GM18507 (cell line): Measurements from ENCODE around the gene TRIML1.
"Not testable (repeated sequence)": the region's sequence is repeated elsewhere in the genome, so short reads cannot be mapped to it uniquely, and the experiment has no call there.

Source experiments
- DNase-seq: peaks from one replicate; pipeline ENCODE4 v3.0.0; 2011; ENCODE audit warnings: low read depth; ENCODE audit not compliant: insufficient read length; ENCODE audit errors: extremely low spot score
- FAIRE-seq: peaks from 2 replicates; lab custom pipeline; 2011; peaks lifted over from hg19 to GRCh38; lab: Jason Lieb, UNC

Gene TRIML1

GRCh38 chr4:188147176-188147575 lies 7.9 kb downstream of the TRIML1 start:
- DNase-seq (no peak), FAIRE-seq (no peak)

GRCh38 chr4:188147776-188148175 lies 8.5 kb downstream of the TRIML1 start:
- FAIRE-seq (no peak), DNase-seq (no peak)

GRCh38 chr4:188154668-188155405 lies 15.6 kb downstream of the TRIML1 start:
- FAIRE-seq = no peak
- DNase-seq = no peak

GRCh38 chr4:188158336-188158735 lies 19.1 kb downstream of the TRIML1 start:
- no peak for FAIRE-seq
- no peak for DNase-seq

DNA sequence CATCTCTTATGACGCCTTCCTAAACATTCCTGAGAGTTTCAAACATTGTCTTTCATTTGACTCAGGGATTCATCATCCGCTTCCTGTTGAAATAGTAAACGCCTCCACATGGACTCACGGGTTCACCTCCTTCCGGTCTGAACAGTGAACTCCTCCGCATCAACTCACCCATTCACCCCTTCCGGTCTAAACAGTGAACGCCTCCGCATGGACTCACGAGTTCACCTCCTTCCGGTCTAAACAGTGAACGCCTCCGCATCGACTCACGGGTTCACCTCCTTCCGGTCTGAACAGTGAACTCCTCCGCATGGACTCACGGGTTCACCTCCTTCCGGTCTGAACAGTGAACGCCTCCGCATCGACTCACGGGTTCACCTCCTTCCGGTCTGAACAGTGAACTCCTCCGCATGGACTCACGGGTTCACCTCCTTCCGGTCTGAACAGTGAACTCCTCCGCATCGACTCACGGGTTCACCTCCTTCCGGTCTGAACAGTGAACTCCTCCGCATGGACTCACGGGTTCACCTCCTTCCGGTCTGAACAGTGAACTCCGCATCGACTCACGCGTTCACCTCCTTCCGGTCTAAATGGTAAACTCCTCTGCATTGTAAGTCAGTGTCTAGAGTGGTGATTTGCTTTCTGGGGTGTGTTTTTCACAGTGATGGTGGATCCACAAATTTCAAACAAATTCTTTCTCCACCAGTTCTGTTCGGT lies 20.4 kb downstream of the TRIML1 start:
- not testable (repeated sequence) for DNase-seq, FAIRE-seq

- FAIRE-seq = no peak
Measured at GRCh38 chr4:188160406-188160805, 21.2 kb downstream of the TRIML1 start.

GRCh38 chr4:188161167-188161566 lies 21.9 kb downstream of the TRIML1 start:
- FAIRE-seq (no peak), DNase-seq (no peak)

More at GRCh38 chr4:188160406-188160805, 21.2 kb downstream of the TRIML1 start:
- no peak for DNase-seq

DNA sequence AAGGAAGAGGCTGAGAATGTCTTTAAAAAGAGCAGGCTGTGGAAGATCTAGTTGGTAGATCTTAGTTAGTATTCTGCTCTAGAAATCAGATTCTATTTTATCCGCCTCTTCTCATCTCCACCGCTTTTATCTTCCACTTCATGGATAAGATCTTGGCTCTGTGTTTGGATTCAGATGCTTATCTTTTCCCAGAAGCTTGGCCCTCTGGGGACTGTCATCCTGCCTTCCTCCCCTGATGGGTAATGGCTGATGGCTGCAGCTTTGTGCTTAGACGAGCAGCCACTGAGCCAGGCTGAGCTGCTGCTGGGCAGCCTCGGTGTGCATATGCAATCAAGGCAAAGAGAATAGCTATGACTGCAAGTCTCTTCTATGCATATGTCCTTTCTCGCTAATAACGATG lies 23.5 kb downstream of the TRIML1 start:
- FAIRE-seq (no peak), DNase-seq (no peak)

GRCh38 chr4:188168726-188169373 lies 29.6 kb downstream of the TRIML1 start:
- DNase-seq = no peak
- FAIRE-seq = no peak

GRCh38 chr4:188171551-188171950 lies 32.3 kb downstream of the TRIML1 start:
- FAIRE-seq (no peak), DNase-seq (no peak)

GRCh38 chr4:188175288-188175687 lies 36.0 kb downstream of the TRIML1 start:
- no peak for DNase-seq
- FAIRE-seq = no peak

GRCh38 chr4:188177997-188178675 lies 38.9 kb downstream of the TRIML1 start:
- DNase-seq = no peak
- no peak for FAIRE-seq

GRCh38 chr4:188178806-188179205 lies 39.6 kb downstream of the TRIML1 start:
- no peak for FAIRE-seq

GRCh38 chr4:188187106-188187505 lies 47.9 kb downstream of the TRIML1 start:
- DNase-seq (no peak), FAIRE-seq (no peak)

More at GRCh38 chr4:188178806-188179205, 39.6 kb downstream of the TRIML1 start:
- DNase-seq = no peak

GRCh38 chr4:188190461-188190860 lies 51.2 kb downstream of the TRIML1 start:
- FAIRE-seq (no peak), DNase-seq (no peak)

DNA sequence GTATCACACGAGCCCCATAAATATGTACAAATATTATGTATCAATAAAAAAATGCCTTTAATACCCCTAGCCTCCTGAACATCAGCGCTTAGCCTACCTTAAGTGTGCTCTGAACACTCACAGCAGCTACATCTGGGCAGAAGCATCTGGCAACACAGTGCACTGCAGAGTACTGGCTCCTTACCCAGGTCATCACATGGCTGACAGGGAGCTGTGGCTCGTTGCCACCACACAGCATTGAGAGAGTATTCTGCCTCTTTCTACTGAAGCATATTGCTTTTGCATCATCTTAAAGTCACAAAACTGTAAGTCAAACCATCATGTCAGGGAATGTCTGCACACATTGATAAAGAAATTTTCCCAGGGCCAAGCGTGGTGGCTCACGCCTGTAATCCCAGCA lies 55.2 kb downstream of the TRIML1 start:
- no peak for DNase-seq
- FAIRE-seq = no peak

- FAIRE-seq = no peak
- DNase-seq = no peak
Measured at GRCh38 chr4:188195389-188195985, 56.2 kb downstream of the TRIML1 start.

DNA sequence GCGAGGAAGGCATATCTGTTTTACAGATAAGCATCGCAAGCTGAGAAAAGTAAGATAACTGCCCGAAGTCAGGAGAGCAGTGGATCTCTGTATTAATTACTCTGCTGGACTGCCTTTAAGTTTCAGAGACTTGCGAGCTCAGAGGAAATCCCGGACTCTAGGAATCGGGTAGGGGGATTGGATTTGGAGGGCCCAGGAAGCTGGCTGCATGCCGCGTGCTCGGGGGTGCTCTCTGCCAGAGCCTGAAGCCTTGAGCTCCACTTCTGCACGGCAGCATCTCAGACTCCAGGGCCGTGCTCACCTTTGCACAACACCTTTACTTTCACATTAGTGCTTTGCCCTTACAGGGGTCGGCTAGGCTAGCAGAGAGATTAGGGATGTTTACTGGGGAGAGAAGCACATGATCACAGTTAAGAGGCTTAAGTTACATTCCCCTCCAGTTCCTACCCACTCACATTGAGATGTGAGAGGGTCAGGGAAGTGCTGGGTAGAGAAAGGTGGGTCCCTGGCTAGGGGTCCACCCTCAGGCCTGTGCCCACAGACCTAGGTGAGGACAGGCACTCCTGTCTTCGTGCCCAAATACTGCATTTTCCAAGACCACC lies 57.0 kb downstream of the TRIML1 start:
- FAIRE-seq = no peak
- no peak for DNase-seq
